Omental fat pad (tissue), 4 donors: ENCODE measurements around the gene PTPN22. TPM values are rescaled to one million over a fixed set of nuclear protein-coding genes. Genes with fewer than 3 reads are reported as not detected.

Experiments
- ATAC-seq: fragments of 150-250 bp; one replicate; pipeline ENCODE4 v1.9.1; 2016; ENCODE audit warnings: mild to moderate bottlenecking, moderate library complexity; ENCODE audit not compliant: low FRiP score
- DNase-seq: peaks from one replicate; pipeline ENCODE4 v3.0.0-alpha.2; 2019; ENCODE audit warnings: low spot score
- total RNA-seq, 4 donors: library from RNA; depleted of rRNA; stranded (reverse); fragments of >200 nt; gene quantifications; one replicate each; pipeline ENCODE4 v1.1.0, GENCODE V29; 2016
- TF ChIP-seq, protein P1 (sequence below), 3 donors: fragments of 450-650 bp; IDR thresholded peaks; one replicate each; pipeline ENCODE4 v1.5.1; 2016 to 2017; ENCODE audit warnings: antibody characterized with exemption in 3 of 3, mild to moderate bottlenecking in 3 of 3, moderate library complexity in 2 of 3

PTPN22 gene
- total RNA-seq, 4 donors from 2014 or later = 2.8 to 6.8 (median 3.2) TPM

DNA sequence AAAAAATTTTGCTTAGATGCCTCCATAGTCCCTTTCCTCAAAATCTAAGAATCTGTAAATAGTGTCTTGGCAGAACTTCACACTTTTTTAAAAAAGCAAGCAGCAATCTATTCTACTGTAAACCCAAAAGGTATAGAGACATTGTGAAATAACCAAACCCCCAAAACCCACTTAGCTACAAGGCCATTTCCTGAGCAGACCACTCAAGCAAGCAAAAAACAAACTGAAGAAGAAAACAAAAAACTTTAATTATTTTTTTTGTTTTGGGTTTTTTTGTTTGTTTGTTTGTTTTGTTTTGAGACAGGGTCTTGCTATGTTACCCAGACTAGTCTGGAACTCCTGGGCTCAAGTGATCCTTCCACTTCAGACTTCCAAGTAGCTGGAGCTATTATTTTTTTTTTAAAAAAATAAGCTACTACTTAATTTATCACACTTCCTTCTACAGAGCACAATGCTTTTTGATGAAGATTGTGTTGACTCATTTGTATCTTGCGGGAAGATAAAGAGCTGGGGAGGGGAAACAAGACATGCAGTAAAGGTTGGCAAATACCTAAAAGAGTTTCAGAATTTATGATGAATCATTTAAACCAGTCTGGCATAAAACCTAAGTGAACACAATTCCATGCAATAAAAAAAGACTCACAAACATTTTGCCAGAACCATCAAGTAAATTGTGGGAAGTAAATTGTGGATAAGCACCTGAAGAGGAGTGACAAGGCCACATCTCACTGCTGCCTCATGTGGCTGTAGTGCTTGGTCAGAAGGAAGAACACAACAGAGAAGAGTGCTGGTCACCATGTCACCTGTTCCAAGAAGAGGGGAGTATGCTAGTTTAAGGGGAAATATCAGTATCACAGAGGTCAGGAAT is 2.7 kb upstream of the PTPN22 start:
- TF ChIP-seq, protein P1, sequence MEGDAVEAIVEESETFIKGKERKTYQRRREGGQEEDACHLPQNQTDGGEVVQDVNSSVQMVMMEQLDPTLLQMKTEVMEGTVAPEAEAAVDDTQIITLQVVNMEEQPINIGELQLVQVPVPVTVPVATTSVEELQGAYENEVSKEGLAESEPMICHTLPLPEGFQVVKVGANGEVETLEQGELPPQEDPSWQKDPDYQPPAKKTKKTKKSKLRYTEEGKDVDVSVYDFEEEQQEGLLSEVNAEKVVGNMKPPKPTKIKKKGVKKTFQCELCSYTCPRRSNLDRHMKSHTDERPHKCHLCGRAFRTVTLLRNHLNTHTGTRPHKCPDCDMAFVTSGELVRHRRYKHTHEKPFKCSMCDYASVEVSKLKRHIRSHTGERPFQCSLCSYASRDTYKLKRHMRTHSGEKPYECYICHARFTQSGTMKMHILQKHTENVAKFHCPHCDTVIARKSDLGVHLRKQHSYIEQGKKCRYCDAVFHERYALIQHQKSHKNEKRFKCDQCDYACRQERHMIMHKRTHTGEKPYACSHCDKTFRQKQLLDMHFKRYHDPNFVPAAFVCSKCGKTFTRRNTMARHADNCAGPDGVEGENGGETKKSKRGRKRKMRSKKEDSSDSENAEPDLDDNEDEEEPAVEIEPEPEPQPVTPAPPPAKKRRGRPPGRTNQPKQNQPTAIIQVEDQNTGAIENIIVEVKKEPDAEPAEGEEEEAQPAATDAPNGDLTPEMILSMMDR (IDR thresholded peaks at IDR 0.05) = no peak
- no peak for ATAC-seq
- DNase-seq = no peak

DNA sequence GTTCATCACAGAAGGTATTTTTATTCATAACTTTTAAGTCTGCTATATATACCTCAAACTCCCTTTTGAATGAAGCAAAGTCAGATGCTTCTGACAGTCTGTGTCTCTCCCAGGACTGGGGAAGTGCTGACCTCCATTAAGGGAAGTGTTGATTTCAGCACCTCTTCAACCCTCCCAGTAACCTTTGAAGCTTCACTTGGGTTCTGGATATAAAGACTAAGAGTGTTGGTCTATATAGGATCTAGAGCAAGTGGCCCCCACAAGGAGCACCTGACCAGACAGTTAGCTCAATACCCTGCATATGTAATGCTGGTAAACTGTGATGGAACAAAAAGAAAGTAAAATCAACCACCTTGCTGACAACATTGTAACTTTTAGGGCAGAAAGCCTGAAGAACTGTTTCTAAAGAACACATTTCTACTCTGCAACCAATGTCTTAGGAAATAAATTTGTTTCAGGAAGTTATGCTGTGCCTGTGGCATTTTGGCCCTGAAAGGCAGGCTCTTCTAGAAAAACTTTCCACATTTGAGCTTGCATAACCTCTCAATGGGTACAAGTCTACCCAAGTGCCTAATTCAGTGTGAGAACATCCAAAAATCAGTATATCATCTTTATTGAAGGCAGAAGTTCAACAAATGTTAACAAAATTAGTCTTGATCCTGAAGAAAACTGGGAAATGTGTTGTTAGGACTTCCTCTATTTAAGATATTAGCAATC is 865 bp upstream of the PTPN22 start:
- DNase-seq (no peak), ATAC-seq (no peak)

DNA sequence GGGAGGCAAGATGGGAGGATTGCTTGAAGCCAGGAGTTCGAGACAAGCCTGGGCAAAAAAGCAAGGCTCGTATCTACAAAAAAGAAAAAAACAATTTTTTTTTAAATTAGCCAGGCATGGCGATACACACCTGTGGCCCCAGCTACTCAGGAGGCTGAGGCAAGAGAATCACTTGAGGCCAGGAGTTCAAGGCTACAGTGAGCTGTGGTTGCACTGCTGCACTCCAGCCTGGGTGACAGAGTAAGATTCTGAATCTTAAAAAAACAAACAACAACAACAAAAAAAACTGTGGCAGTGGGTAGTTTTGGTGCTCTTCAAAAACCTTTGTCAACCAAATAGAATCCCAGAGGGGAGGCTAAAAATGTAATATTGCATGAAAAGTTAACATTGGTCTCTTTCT is 734 bp downstream of the PTPN22 start:
- TF ChIP-seq, protein P1 (IDR thresholded peaks at IDR 0.05) = no peak
- DNase-seq (no peak), ATAC-seq (no peak)

More for the DNA sequence above, 865 bp upstream of the PTPN22 start:
- TF ChIP-seq, protein P1 (IDR thresholded peaks at IDR 0.05) = no peak

- ATAC-seq (no peak), DNase-seq (no peak)
- TF ChIP-seq, protein P1 (IDR thresholded peaks at IDR 0.05) = no peak
Measured at GRCh38 chr1:113868387-113869083, 3.0 kb downstream of the PTPN22 start.

DNA sequence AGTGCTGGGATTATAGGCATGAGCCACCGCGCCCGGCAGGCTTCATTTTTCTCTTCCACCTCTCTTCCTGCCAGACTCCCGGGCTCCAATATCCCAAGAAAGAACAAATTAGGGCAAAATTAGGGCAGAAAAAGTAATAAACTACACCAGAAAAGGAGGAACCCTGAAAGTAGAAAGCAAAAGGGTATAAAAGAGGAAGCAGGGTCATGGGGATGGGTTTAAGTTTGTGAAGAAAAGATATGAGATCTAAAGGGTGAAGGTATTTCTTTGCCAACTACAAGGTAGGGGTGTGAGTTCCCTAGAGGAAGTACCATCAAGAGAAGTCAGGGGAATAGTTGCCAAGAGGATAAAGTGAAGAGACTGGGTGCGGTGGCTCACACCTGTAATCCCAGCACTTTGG is 9.9 kb downstream of the PTPN22 start:
- ATAC-seq (no peak), DNase-seq (no peak)
- TF ChIP-seq, protein P1 (IDR thresholded peaks at IDR 0.05) = no peak

GRCh38 chr1:113860891-113861290 is 10.6 kb downstream of the PTPN22 start:
- TF ChIP-seq, protein P1 (IDR thresholded peaks at IDR 0.05) = no peak
- DNase-seq = no peak
- ATAC-seq = no peak
